GM18951 (cell line): Measurements from ENCODE around the gene RIPOR1.
"Not testable (repeated sequence)": the region's sequence is repeated elsewhere in the genome, so short reads cannot be mapped to it uniquely, and the experiment has no call there.

Source experiments
- POLR2A ChIP-seq: IDR thresholded peaks from 4 replicates; pipeline ENCODE4 v1.6.1; 2011; ENCODE audit warnings: mild to moderate bottlenecking; ENCODE audit not compliant: insufficient read length, insufficient read depth; ENCODE audit errors: extremely low read depth
- in situ Hi-C: fragments of 300-500 bp; cut with MboI; formaldehyde crosslinking; loops from one replicate; pipeline ENCODE4 v1.12.0; 2022; ENCODE audit warnings: low sequenced_read_pairs, mixed read lengths, inconsistent platforms; ENCODE audit not compliant: unreplicated experiment

Gene RIPOR1

GRCh38 chr16:67504031-67505021 is 24.3 kb upstream of the RIPOR1 start:
- in situ Hi-C loops = no loop called here
- TF ChIP-seq POLR2A = no peak

- no peak for TF ChIP-seq POLR2A
- in situ Hi-C loops = no loop called here
Measured at GRCh38 chr16:67506468-67506867, 22.2 kb upstream of the RIPOR1 start.

- in situ Hi-C loops = no loop called here
- no peak for TF ChIP-seq POLR2A
Measured at GRCh38 chr16:67509016-67509415, 19.6 kb upstream of the RIPOR1 start.

- in situ Hi-C loops = not testable (repeated sequence)
Measured at GRCh38 chr16:67513892-67514291, 14.7 kb upstream of the RIPOR1 start.

GRCh38 chr16:67514382-67514828 is 14.2 kb upstream of the RIPOR1 start:
- in situ Hi-C loops = no loop called here
- TF ChIP-seq POLR2A = no peak

GRCh38 chr16:67516296-67517154 is 12.1 kb upstream of the RIPOR1 start:
- no peak for TF ChIP-seq POLR2A
- in situ Hi-C loops = no loop called here

GRCh38 chr16:67517155-67517445 is 11.5 kb upstream of the RIPOR1 start:
- TF ChIP-seq POLR2A = no peak
- in situ Hi-C loops = no loop called here

- TF ChIP-seq POLR2A = peak; percentile 44
- in situ Hi-C loops = no loop called here
Measured at GRCh38 chr16:67517661-67518423, 10.8 kb upstream of the RIPOR1 start.

GRCh38 chr16:67518676-67519075 is 10.0 kb upstream of the RIPOR1 start:
- in situ Hi-C loops = no loop called here
- TF ChIP-seq POLR2A = no peak

- no peak for TF ChIP-seq POLR2A
- in situ Hi-C loops = no loop called here
Measured at GRCh38 chr16:67519242-67519641, 9.4 kb upstream of the RIPOR1 start.

- in situ Hi-C loops = no loop called here
- peak; percentile 56 for TF ChIP-seq POLR2A
Measured at GRCh38 chr16:67521095-67521804, 7.4 kb upstream of the RIPOR1 start.

GRCh38 chr16:67525176-67525860 is 3.3 kb upstream of the RIPOR1 start:
- in situ Hi-C loops = no loop called here
- TF ChIP-seq POLR2A = no peak
